ENCODE measurements around the gene DHX8. TPM values are rescaled to one million over a fixed set of nuclear protein-coding genes. Genes with fewer than 3 reads are reported as not detected.

Gene DHX8
- total and polyA plus RNA-seq, 2 donors (not counting 1 experiment from before 2014, with no cell fraction given): 31.2 to 42.3 TPM

DNA sequence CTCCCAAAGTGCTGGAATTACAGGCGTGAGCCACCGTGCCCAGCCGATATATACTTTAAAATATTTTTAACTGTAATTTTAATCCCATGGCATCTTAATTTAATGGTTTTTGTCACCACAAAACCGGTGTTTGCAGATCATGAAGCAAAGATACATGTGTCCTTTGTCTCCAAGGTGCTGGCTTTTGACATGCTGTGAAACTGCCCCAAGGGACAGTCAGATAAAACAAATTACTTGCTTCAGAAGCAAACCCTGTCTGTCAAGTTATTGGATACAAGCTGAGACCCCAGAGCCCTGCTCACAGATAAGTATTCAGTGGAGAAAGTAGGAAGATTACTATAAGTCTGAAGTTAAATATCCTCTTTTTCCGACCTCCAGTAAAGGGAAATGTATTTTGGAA, 45.1 kb upstream of the DHX8 start:
- H4K20me1 ChIP-seq (ENCODE audit: control insufficient read depth, extremely low read depth, insufficient read depth, low read length): no peaks in the 10 kb centered on the region
- TF ChIP-seq, protein P1, sequence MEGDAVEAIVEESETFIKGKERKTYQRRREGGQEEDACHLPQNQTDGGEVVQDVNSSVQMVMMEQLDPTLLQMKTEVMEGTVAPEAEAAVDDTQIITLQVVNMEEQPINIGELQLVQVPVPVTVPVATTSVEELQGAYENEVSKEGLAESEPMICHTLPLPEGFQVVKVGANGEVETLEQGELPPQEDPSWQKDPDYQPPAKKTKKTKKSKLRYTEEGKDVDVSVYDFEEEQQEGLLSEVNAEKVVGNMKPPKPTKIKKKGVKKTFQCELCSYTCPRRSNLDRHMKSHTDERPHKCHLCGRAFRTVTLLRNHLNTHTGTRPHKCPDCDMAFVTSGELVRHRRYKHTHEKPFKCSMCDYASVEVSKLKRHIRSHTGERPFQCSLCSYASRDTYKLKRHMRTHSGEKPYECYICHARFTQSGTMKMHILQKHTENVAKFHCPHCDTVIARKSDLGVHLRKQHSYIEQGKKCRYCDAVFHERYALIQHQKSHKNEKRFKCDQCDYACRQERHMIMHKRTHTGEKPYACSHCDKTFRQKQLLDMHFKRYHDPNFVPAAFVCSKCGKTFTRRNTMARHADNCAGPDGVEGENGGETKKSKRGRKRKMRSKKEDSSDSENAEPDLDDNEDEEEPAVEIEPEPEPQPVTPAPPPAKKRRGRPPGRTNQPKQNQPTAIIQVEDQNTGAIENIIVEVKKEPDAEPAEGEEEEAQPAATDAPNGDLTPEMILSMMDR (conservative IDR thresholded peaks at IDR 0.05 in 1 of 2, IDR thresholded peaks at IDR 0.05 in 1 of 2; ENCODE audit: low read depth in 1 of 2, low read length in 2 of 2): no peak
- no peak for TF ChIP-seq EZH2 (IDR thresholded peaks at IDR 0.05; ENCODE audit: low read length, missing control alignments)
- H3K36me3 ChIP-seq (ENCODE audit: control insufficient read depth, insufficient read depth, low read length): no peaks in the 10 kb centered on the region
- no peak overlapping the region for H3K27ac ChIP-seq (ENCODE audit: insufficient read depth, low read length)
- no peak overlapping the region for H2AFZ ChIP-seq (ENCODE audit: low read length)
- H3K9ac ChIP-seq (ENCODE audit: insufficient read depth, low read length): no peak overlapping the region
- H3K4me2 ChIP-seq (ENCODE audit: extremely low read depth, insufficient read depth, low read length): no peak overlapping the region
- H3K4me1 ChIP-seq (ENCODE audit: control insufficient read depth, extremely low read depth, insufficient read depth, low read length): no peaks in the 10 kb centered on the region
- no peaks in the 10 kb centered on the region for H3K79me2 ChIP-seq (ENCODE audit: control insufficient read depth, insufficient read depth, low read length)
- H3K9me3 ChIP-seq (ENCODE audit: control insufficient read depth, insufficient read depth, low read depth, low read length): no peaks in the 10 kb centered on the region
- peaks cover 3% of the 10 kb centered on the region for H3K27me3 ChIP-seq (ENCODE audit: control insufficient read depth, insufficient read depth, low read length)
- no peak for DNase-seq (ENCODE audit: low read depth in 2 of 2)
- no peak overlapping the region for H3K4me3 ChIP-seq (replicated peaks in 1 of 4; ENCODE audit: control extremely low read depth in 1 of 4, insufficient read depth in 1 of 4, low read depth in 3 of 4, low read length in 4 of 4)

GRCh38 chr17:43439041-43439440, 44.7 kb upstream of the DHX8 start:
- no peaks in the 10 kb centered on the region for H3K4me1 ChIP-seq (ENCODE audit: control insufficient read depth, extremely low read depth, insufficient read depth, low read length)
- H2AFZ ChIP-seq (ENCODE audit: low read length): no peak overlapping the region
- H3K4me3 ChIP-seq (replicated peaks in 1 of 4; ENCODE audit: control extremely low read depth in 1 of 4, insufficient read depth in 1 of 4, low read depth in 3 of 4, low read length in 4 of 4): no peak overlapping the region
- no peaks in the 10 kb centered on the region for H3K9me3 ChIP-seq (ENCODE audit: control insufficient read depth, insufficient read depth, low read depth, low read length)
- TF ChIP-seq, protein P1 (conservative IDR thresholded peaks at IDR 0.05 in 1 of 2, IDR thresholded peaks at IDR 0.05 in 1 of 2; ENCODE audit: low read depth in 1 of 2, low read length in 2 of 2): no peak
- TF ChIP-seq EZH2 (IDR thresholded peaks at IDR 0.05; ENCODE audit: low read length, missing control alignments): no peak
- H3K27me3 ChIP-seq (ENCODE audit: control insufficient read depth, insufficient read depth, low read length): peaks cover 3% of the 10 kb centered on the region
- no peak overlapping the region for H3K9ac ChIP-seq (ENCODE audit: insufficient read depth, low read length)
- H3K27ac ChIP-seq (ENCODE audit: insufficient read depth, low read length): no peak overlapping the region
- H4K20me1 ChIP-seq (ENCODE audit: control insufficient read depth, extremely low read depth, insufficient read depth, low read length): no peaks in the 10 kb centered on the region
- H3K36me3 ChIP-seq (ENCODE audit: control insufficient read depth, insufficient read depth, low read length): no peaks in the 10 kb centered on the region
- no peaks in the 10 kb centered on the region for H3K79me2 ChIP-seq (ENCODE audit: control insufficient read depth, insufficient read depth, low read length)
- peak; percentile 39 to 50 for DNase-seq (ENCODE audit: low read depth in 2 of 2)
- no peak overlapping the region for H3K4me2 ChIP-seq (ENCODE audit: extremely low read depth, insufficient read depth, low read length)

- Histone ChIP-seq H3K27me3 (ENCODE audit: control insufficient read depth, insufficient read depth, low read length) (no peaks in the 10 kb centered on the region), H3K27ac (ENCODE audit: insufficient read depth, low read length) (no peak overlapping the region), H3K4me1 (ENCODE audit: control insufficient read depth, extremely low read depth, insufficient read depth, low read length) (no peaks in the 10 kb centered on the region), H3K4me3 (replicated peaks in 1 of 4; ENCODE audit: control extremely low read depth in 1 of 4, insufficient read depth in 1 of 4, low read depth in 3 of 4, low read length in 4 of 4) (no peak overlapping the region), H3K79me2 (ENCODE audit: control insufficient read depth, insufficient read depth, low read length) (no peaks in the 10 kb centered on the region), H3K4me2 (ENCODE audit: extremely low read depth, insufficient read depth, low read length) (no peak overlapping the region), H3K9me3 (ENCODE audit: control insufficient read depth, insufficient read depth, low read depth, low read length) (no peaks in the 10 kb centered on the region), H3K9ac (ENCODE audit: insufficient read depth, low read length) (no peak overlapping the region), H3K36me3 (ENCODE audit: control insufficient read depth, insufficient read depth, low read length) (no peaks in the 10 kb centered on the region), H4K20me1 (ENCODE audit: control insufficient read depth, extremely low read depth, insufficient read depth, low read length) (no peaks in the 10 kb centered on the region), H2AFZ (ENCODE audit: low read length) (no peak overlapping the region)
- DNase-seq (ENCODE audit: low read depth in 2 of 2): peak in 1 of 2 donors; percentile 85
- TF ChIP-seq, protein P1 (conservative IDR thresholded peaks at IDR 0.05 in 1 of 2, IDR thresholded peaks at IDR 0.05 in 1 of 2; ENCODE audit: low read depth in 1 of 2, low read length in 2 of 2): no peak
- TF ChIP-seq EZH2 (IDR thresholded peaks at IDR 0.05; ENCODE audit: low read length, missing control alignments): no peak
Measured at GRCh38 chr17:43442711-43443110, 41.1 kb upstream of the DHX8 start.
